GM12878 (cell line): Measurements from ENCODE around the gene SAMD4A. TPM values are rescaled to one million over a fixed set of nuclear protein-coding genes. Genes with fewer than 3 reads are reported as not detected.

Experiments
- ATAC-seq: fragments of 200-7000 bp; cut with Tn5 transposase; 3 replicates; pipeline ENCODE4 v1.9.1; 2020; ENCODE audit warnings: mild to moderate bottlenecking, moderate library complexity
- BruUV-seq: library from RNA; stranded (reverse); fragments of 400-500 nt; replicated peaks from 2 replicates; lab custom pipeline; 2021; lab: Mats Ljungman, UMichigan
- CTCF ChIA-PET: fragments of 300-600 bp; sonication (Branson Sonifier 250); formaldehyde crosslinking; extraction: SDS; loops from one replicate; lab custom pipeline; 2021; ENCODE audit warnings: inconsistent platforms; lab: Yijun Ruan, JAX
- POLR2A ChIA-PET: fragments of 350-600 bp; formaldehyde crosslinking; extraction: SDS; loops from one replicate; lab custom pipeline; 2021; ENCODE audit warnings: inconsistent platforms; lab: Charles Lee
- RAD21 ChIA-PET: fragments of 300-600 bp; sonication (Branson Sonifier 250); formaldehyde crosslinking; loops from one replicate; lab custom pipeline; 2023; ENCODE audit warnings: antibody characterized with exemption; ENCODE audit not compliant: unreplicated experiment; lab: Charles Lee
- SMC1A ChIA-PET: fragments of 300-600 bp; sonication (Branson Sonifier 250); formaldehyde crosslinking; loops from one replicate; lab custom pipeline; 2023; ENCODE audit not compliant: unreplicated experiment, uncharacterized antibody; lab: Charles Lee
- DNase-seq: peaks from one replicate; pipeline ENCODE4 v3.0.0-alpha.2; 2011; ENCODE audit warnings: low read depth, low spot score
- FAIRE-seq: peaks from 3 replicates; lab custom pipeline; 2011; peaks lifted over from hg19 to GRCh38; lab: Jason Lieb, UNC
- H2AFZ ChIP-seq: 2 replicates; pipeline ENCODE4 v1.6.0; 2011; ENCODE audit warnings: low read depth, low read length, control low read depth; ENCODE audit not compliant: control insufficient read depth
- H3K27ac ChIP-seq: 2 replicates; pipeline ENCODE4 v1.5.1; 2011; ENCODE audit warnings: control low read depth; ENCODE audit not compliant: control insufficient read depth, insufficient read depth
- H3K27me3 ChIP-seq, 2 experiments: replicated peaks in 1 of 2; 2 replicates each; pipeline versions ENCODE4 v1.6.0 to v1.6.1; 2011; ENCODE audit warnings: low read length in 1 of 2; ENCODE audit not compliant: control insufficient read depth in 2 of 2, insufficient read depth in 2 of 2
- H3K36me3 ChIP-seq, 2 experiments: 2 replicates each; pipeline ENCODE4 v1.5.1; 2011; ENCODE audit warnings: low read length in 1 of 2; ENCODE audit not compliant: control insufficient read depth in 2 of 2, insufficient read depth in 2 of 2
- H3K4me1 ChIP-seq: 2 replicates; pipeline ENCODE4 v1.6.1; 2011; ENCODE audit warnings: mild to moderate bottlenecking, low read length, moderate library complexity, mixed read lengths; ENCODE audit not compliant: control insufficient read depth, insufficient read depth
- H3K4me2 ChIP-seq: 2 replicates; pipeline ENCODE4 v1.6.0; 2011; ENCODE audit warnings: control low read depth; ENCODE audit not compliant: control insufficient read depth, insufficient read depth
- H3K4me3 ChIP-seq: fragments of 200-600 bp; sonication (generic); 2 replicates; pipeline ENCODE4 v1.5.1; 2016
- H3K79me2 ChIP-seq: 2 replicates; pipeline ENCODE4 v1.6.0; 2011; ENCODE audit warnings: low read length; ENCODE audit not compliant: control insufficient read depth, insufficient read depth
- H3K9ac ChIP-seq: 2 replicates; pipeline ENCODE4 v1.8.0; 2011; ENCODE audit warnings: low read length, control low read depth, mixed read lengths; ENCODE audit not compliant: control insufficient read depth, insufficient read depth
- H3K9me3 ChIP-seq: replicated peaks from 3 replicates; pipeline ENCODE4 v1.5.1; 2011; ENCODE audit warnings: mild to moderate bottlenecking, low read length; ENCODE audit not compliant: control insufficient read depth, insufficient read depth
- H4K20me1 ChIP-seq: 2 replicates; pipeline ENCODE4 v1.6.0; 2011; ENCODE audit not compliant: control insufficient read depth, insufficient read depth
- ATF2 ChIP-seq: IDR thresholded peaks from 2 replicates; pipeline ENCODE4 v1.6.1; 2012; ENCODE audit warnings: low read length, inconsistent platforms
- BCL3 ChIP-seq: IDR thresholded peaks from 2 replicates; pipeline ENCODE4 v1.6.1; 2011; ENCODE audit warnings: borderline replicate concordance, low read depth, mild to moderate bottlenecking, moderate library complexity, low read length; ENCODE audit not compliant: insufficient read depth, poor library complexity, severe bottlenecking
- FOS ChIP-seq: IDR thresholded peaks from 3 replicates; pipeline ENCODE4 v1.6.1; 2011; ENCODE audit warnings: borderline replicate concordance; ENCODE audit not compliant: insufficient read length; ENCODE audit errors: extremely low read depth
- FOXK2 ChIP-seq: fragments of 450-650 bp; IDR thresholded peaks from 2 replicates; pipeline ENCODE4 v1.6.1; 2017; ENCODE audit warnings: mild to moderate bottlenecking, moderate library complexity
- IRF5 ChIP-seq: fragments of 450-650 bp; IDR thresholded peaks from 2 replicates; pipeline ENCODE4 v1.6.1; 2017; ENCODE audit warnings: borderline replicate concordance
- JUND ChIP-seq: IDR thresholded peaks from 2 replicates; pipeline ENCODE4 v1.6.1; 2012; ENCODE audit warnings: low read depth, mild to moderate bottlenecking, low read length, improper control_type of control experiment, moderate library complexity
- MLLT1 ChIP-seq: fragments of 450-650 bp; IDR thresholded peaks from 2 replicates; pipeline ENCODE4 v1.6.1; 2016; ENCODE audit warnings: mild to moderate bottlenecking
- SREBF2 ChIP-seq: IDR thresholded peaks from 2 replicates; pipeline ENCODE4 v1.6.1; 2012; ENCODE audit warnings: mild to moderate bottlenecking, low read length
- STAT3 ChIP-seq: IDR thresholded peaks from 2 replicates; pipeline ENCODE4 v1.6.1; 2011; ENCODE audit warnings: low read depth, low read length, improper control_type of control experiment
- TARDBP ChIP-seq: IDR thresholded peaks from 2 replicates; pipeline ENCODE4 v1.6.1; 2016; ENCODE audit warnings: borderline replicate concordance
- ZNF217 ChIP-seq: fragments of 450-650 bp; IDR thresholded peaks from 2 replicates; pipeline ENCODE4 v1.6.1; 2017; ENCODE audit warnings: antibody characterized with exemption, mild to moderate bottlenecking
- ZNF274 ChIP-seq: IDR thresholded peaks from one replicate; pipeline ENCODE4 v1.8.0; 2011; ENCODE audit not compliant: insufficient read length, insufficient read depth
- WGBS: methylation state at CpG from one replicate; pipeline ENCODE4 v1.1.6; 2016; ENCODE audit warnings: low lambda C conversion rate; ENCODE audit not compliant: insufficient replicate concordance, insufficient coverage; ENCODE audit errors: missing lambda C conversion rate; 5-methylcytosine and 5-hydroxymethylcytosine counted together
- in situ Hi-C: fragments of 300-500 bp; cut with MboI; formaldehyde crosslinking; loops from 9 replicates; pipeline ENCODE4 v1.14.3; 2018; ENCODE audit warnings: mixed read lengths
- intact Hi-C: fragments of 100-400 bp; cut with micrococcal nuclease; formaldehyde crosslinking; loops from one replicate; pipeline ENCODE4 v1.14.2; 2022; ENCODE audit not compliant: unreplicated experiment
- polyA plus RNA-seq, 11 experiments: library from polyadenylated mRNA; depleted of rRNA in 4 of 11; unstranded in 6 of 11; stranded (reverse) in 5 of 11; fragments of >200 nt; fragmentation: Nextera tagmentation in 4 of 11; fragmentation: Illumina TruSeq in 1 of 11; extraction: Ambion mirVana in 4 of 11; extraction: Trizol in 1 of 11; gene quantifications; 1 replicate in 1 of 11; 2 replicates in 10 of 11; pipeline versions ENCODE4 v1.2.1 to v1.2.3, GENCODE V29; 2011 to 2016; ENCODE audit warnings: inconsistent platforms in 2 of 11, missing spikeins in 2 of 11, low read depth in 1 of 11
- total RNA-seq, 4 experiments: library from RNA; depleted of rRNA in 3 of 4; stranded (reverse); fragments of >200 nt in 3 of 4; fragmentation: Illumina TruSeq in 1 of 4; extraction: Trizol in 1 of 4; gene quantifications; 2 replicates each; pipeline versions ENCODE4 v1.2.1 to v1.2.3, GENCODE V29; 2013 to 2021

SAMD4A gene
- total and polyA plus RNA-seq, 10 of the 15 experiments (the other 5 are each of a cell fraction or from before 2014, with no cell fraction given), result 0.05 to 0.56 (median 0.31) TPM

- intact Hi-C loops (no loop called here), in situ Hi-C loops (no loop called here)
- no peaks in the 10 kb centered on the region for H4K20me1 ChIP-seq
- ATAC-seq (no peak), DNase-seq (no peak), FAIRE-seq (no peak)
- BruUV-seq, result no TSS peak
- no peak overlapping the region for H3K4me2 ChIP-seq
- ChIA-PET POLR2A (no interaction called here), RAD21 (interaction anchor here (1.0 kb wide), 1 partner anchor 69 kb away, joined by 4 read pairs; no protein-coding TSS in a partner anchor), CTCF (interaction anchor here (1.7 kb wide), 1 partner anchor 90 kb away, joined by 6 read pairs; the partner anchor contains the start of gene GCH1), SMC1A (interaction anchor here (0.7 to 1.1 kb wide), 3 partner anchors 8 to 67 kb away, joined by 3 to 4 read pairs (median 3); no protein-coding TSS in a partner anchor)
- H3K4me3 ChIP-seq, result no peak overlapping the region
- no peak overlapping the region for H3K9ac ChIP-seq
- WGBS, result 74% methylated on average over 6 of the region's 6 CpGs
- H3K27ac ChIP-seq, result no peak overlapping the region
- no peaks in the 10 kb centered on the region for H3K36me3 ChIP-seq
- TF ChIP-seq MLLT1, result no peak
- no peak for TF ChIP-seq STAT3
- TF ChIP-seq ATF2, result no peak
- TF ChIP-seq ZNF274, result no peak
- no peak for TF ChIP-seq ZNF217
- TF ChIP-seq TARDBP, result no peak
- TF ChIP-seq FOXK2, result no peak
- no peak for TF ChIP-seq SREBF2
- no peak for TF ChIP-seq FOS
- TF ChIP-seq BCL3, result no peak
- no peak for TF ChIP-seq IRF5
- no peak for TF ChIP-seq JUND
- H3K27me3 ChIP-seq, result no peaks in the 10 kb centered on the region
- H3K9me3 ChIP-seq, result no peaks in the 10 kb centered on the region
- no peaks in the 10 kb centered on the region for H3K4me1 ChIP-seq
- no peak overlapping the region for H2AFZ ChIP-seq
- no peaks in the 10 kb centered on the region for H3K79me2 ChIP-seq
Measured at GRCh38 chr14:54812617-54813016, 245.7 kb downstream of the SAMD4A start.
